GM18499 (cell line): ENCODE measurements around the gene PPDPF.

Experiments
- ATAC-seq: cut with Tn5 transposase; IDR thresholded peaks from one replicate; pipeline ENCODE4 v1.9.1; 2021; ENCODE audit warnings: moderate number of reproducible peaks; ENCODE audit not compliant: insufficient read depth, unreplicated experiment

Gene PPDPF

GRCh38 chr20:63519668-63520503 lies 679 bp upstream of the PPDPF start:
- ATAC-seq = no peak

- no peak for ATAC-seq
Observed at GRCh38 chr20:63520934-63521601, 503 bp downstream of the PPDPF start.

GRCh38 chr20:63521602-63522001 lies 1.0 kb downstream of the PPDPF start:
- no peak for ATAC-seq

GRCh38 chr20:63522091-63522868 lies 1.7 kb downstream of the PPDPF start:
- no peak for ATAC-seq

- no peak for ATAC-seq
Observed at GRCh38 chr20:63522981-63523611, 2.5 kb downstream of the PPDPF start.

- no peak for ATAC-seq
Observed at GRCh38 chr20:63525185-63525584, 4.6 kb downstream of the PPDPF start.

GRCh38 chr20:63525971-63526370 lies 5.4 kb downstream of the PPDPF start:
- no peak for ATAC-seq

- ATAC-seq = no peak
Observed at GRCh38 chr20:63527184-63527583, 6.6 kb downstream of the PPDPF start.

GRCh38 chr20:63529180-63529860 lies 8.8 kb downstream of the PPDPF start:
- ATAC-seq = no peak

GRCh38 chr20:63529861-63530787 lies 9.6 kb downstream of the PPDPF start:
- ATAC-seq = no peak

GRCh38 chr20:63530788-63531160 lies 10.2 kb downstream of the PPDPF start:
- no peak for ATAC-seq

GRCh38 chr20:63531686-63532448 lies 11.3 kb downstream of the PPDPF start:
- ATAC-seq = no peak

GRCh38 chr20:63532449-63532971 lies 11.9 kb downstream of the PPDPF start:
- ATAC-seq = no peak

- ATAC-seq = no peak
Observed at GRCh38 chr20:63533388-63533787, 12.8 kb downstream of the PPDPF start.

GRCh38 chr20:63533871-63534393 lies 13.4 kb downstream of the PPDPF start:
- ATAC-seq = no peak

- no peak for ATAC-seq
Observed at GRCh38 chr20:63534427-63534830, 13.9 kb downstream of the PPDPF start.

GRCh38 chr20:63534831-63535651 lies 14.5 kb downstream of the PPDPF start:
- no peak for ATAC-seq
